Endothelial cell of umbilical vein (primary cell): Measurements from ENCODE around the gene ALDH5A1. TPM values are rescaled to one million over a fixed set of nuclear protein-coding genes. Genes with fewer than 3 reads are reported as not detected.

Experiments used
- BruUV-seq: library from RNA; stranded (reverse); fragments of 400-500 nt; replicated peaks from 2 replicates; lab custom pipeline; 2021; lab: Mats Ljungman, UMichigan
- CTCF ChIA-PET: fragments of 300-600, 350-600 bp; sonication (Branson Sonifier 250); formaldehyde crosslinking; loops from one replicate; lab custom pipeline; 2021; ENCODE audit warnings: antibody characterized with exemption, inconsistent platforms; lab: Charles Lee
- POLR2A ChIA-PET: fragments of 300-600, 350-600 bp; sonication (Branson Sonifier 250); formaldehyde crosslinking; loops from one replicate; lab custom pipeline; 2021; ENCODE audit warnings: antibody characterized with exemption, inconsistent platforms; lab: Charles Lee
- DNase-seq: peaks from one replicate; pipeline ENCODE4 v3.0.0-alpha.2; 2011; ENCODE audit warnings: low read depth, low spot score
- FAIRE-seq: peaks from 2 replicates; lab custom pipeline; 2011; peaks lifted over from hg19 to GRCh38; lab: Jason Lieb, UNC
- H2AFZ ChIP-seq: 2 replicates; pipeline ENCODE4 v1.6.0; 2012; ENCODE audit warnings: low read depth, low read length, control low read depth, inconsistent platforms
- H3K27ac ChIP-seq: 2 replicates; pipeline ENCODE4 v1.5.1; 2011; ENCODE audit warnings: low read depth, mild to moderate bottlenecking, control low read depth, low read length, moderate library complexity; ENCODE audit not compliant: insufficient read depth
- H3K27me3 ChIP-seq, 2 experiments: 2 replicates each; pipeline versions ENCODE4 v1.6.0 to v1.6.1; 2011; ENCODE audit warnings: low read length in 2 of 2, mixed read lengths in 1 of 2; ENCODE audit not compliant: control insufficient read depth in 2 of 2, insufficient read depth in 2 of 2
- H3K36me3 ChIP-seq, 2 experiments: 2 replicates in 1 of 2; 3 replicates in 1 of 2; pipeline ENCODE4 v1.5.1; 2011; ENCODE audit warnings: low read length in 2 of 2, mild to moderate bottlenecking in 1 of 2, moderate library complexity in 1 of 2; ENCODE audit not compliant: control insufficient read depth in 2 of 2, insufficient read depth in 2 of 2; ENCODE audit errors: extremely low read depth in 1 of 2
- H3K4me1 ChIP-seq: 3 replicates; pipeline ENCODE4 v1.5.1; 2011; ENCODE audit warnings: mild to moderate bottlenecking, low read length; ENCODE audit not compliant: control insufficient read depth, insufficient read depth; ENCODE audit errors: extremely low read depth
- H3K4me2 ChIP-seq: 2 replicates; pipeline ENCODE4 v1.6.1; 2011; ENCODE audit warnings: low read length, control low read depth, mixed read lengths; ENCODE audit not compliant: insufficient read depth
- H3K4me3 ChIP-seq, 3 experiments: fragments of 200-600 bp in 1 of 3; sonication (generic), shearing (Covaris generic) in 1 of 3; replicated peaks in 1 of 3; 2 replicates each; pipeline ENCODE4 v1.5.1; 2011 to 2016; ENCODE audit warnings: control low read depth in 3 of 3, low read length in 3 of 3, mild to moderate bottlenecking in 2 of 3, inconsistent platforms in 1 of 3, low read depth in 1 of 3, moderate library complexity in 1 of 3; ENCODE audit not compliant: insufficient read depth in 1 of 3
- H3K79me2 ChIP-seq: 2 replicates; pipeline ENCODE4 v1.6.0; 2012; ENCODE audit warnings: low read length, inconsistent platforms; ENCODE audit not compliant: control insufficient read depth, insufficient read depth
- H3K9ac ChIP-seq: replicated peaks from 2 replicates; pipeline ENCODE3; 2011; ENCODE audit warnings: low read length, control low read depth; ENCODE audit not compliant: insufficient read depth; ENCODE audit errors: extremely low read depth
- H3K9me1 ChIP-seq: replicated peaks from 3 replicates; pipeline ENCODE4 v1.6.0; 2011; ENCODE audit warnings: mild to moderate bottlenecking, low read length; ENCODE audit not compliant: control insufficient read depth, insufficient read depth; ENCODE audit errors: extremely low read depth
- H3K9me3 ChIP-seq: replicated peaks from 2 replicates; pipeline ENCODE4 v1.5.1; 2012; ENCODE audit warnings: low read length, inconsistent platforms; ENCODE audit not compliant: control insufficient read depth, insufficient read depth
- H4K20me1 ChIP-seq: replicated peaks from 2 replicates; pipeline ENCODE3; 2011; ENCODE audit warnings: mild to moderate bottlenecking, low read length; ENCODE audit not compliant: control insufficient read depth, insufficient read depth; ENCODE audit errors: extremely low read depth
- EZH2 ChIP-seq: IDR thresholded peaks from 2 replicates; pipeline ENCODE4 v1.6.1; 2012; ENCODE audit warnings: borderline replicate concordance, low read depth, mild to moderate bottlenecking, moderate library complexity, low read length, inconsistent platforms; ENCODE audit not compliant: severe bottlenecking
- FOS ChIP-seq: IDR thresholded peaks from 2 replicates; pipeline ENCODE4 v1.6.1; 2011; ENCODE audit warnings: mild to moderate bottlenecking, low read length, moderate library complexity, borderline replicate concordance; ENCODE audit not compliant: insufficient read depth
- GATA2 ChIP-seq: IDR thresholded peaks from 2 replicates; pipeline ENCODE4 v1.7.0; 2011; ENCODE audit warnings: low read depth, mild to moderate bottlenecking, moderate library complexity, mixed read lengths, low read length; ENCODE audit not compliant: insufficient read length, insufficient read depth
- JUN ChIP-seq: IDR thresholded peaks from 2 replicates; pipeline ENCODE4 v1.6.1; 2011; ENCODE audit warnings: borderline replicate concordance, low read depth; ENCODE audit not compliant: insufficient read length, insufficient read depth
- MYC ChIP-seq: IDR thresholded peaks from one replicate; pipeline ENCODE4 v1.6.1; 2011; ENCODE audit warnings: mild to moderate bottlenecking, low read depth, low read length
- POLR2A ChIP-seq: IDR thresholded peaks from 2 replicates; pipeline ENCODE4 v1.6.1; 2012; ENCODE audit warnings: low read depth, mild to moderate bottlenecking, control low read depth, low read length
- POLR2AphosphoS5 ChIP-seq: IDR thresholded peaks from 2 replicates; pipeline ENCODE4 v1.6.1; 2012; ENCODE audit warnings: low read depth, mild to moderate bottlenecking, control low read depth, low read length, moderate library complexity; ENCODE audit not compliant: insufficient read depth
- dilution Hi-C: fragments of 300-500 bp; cut with MboI; formaldehyde crosslinking; loops from one replicate; pipeline ENCODE4 v1.15.0; 2019; ENCODE audit warnings: low sequenced_read_pairs; ENCODE audit not compliant: extremely low pct_ligation_motif_present
- intact Hi-C: fragments of 100-400 bp; cut with micrococcal nuclease; formaldehyde crosslinking; loops from one replicate; pipeline ENCODE4 v1.10.0; 2022
- polyA plus RNA-seq, 4 experiments: library from polyadenylated mRNA; depleted of rRNA in 3 of 4; stranded (reverse) in 3 of 4; unstranded in 1 of 4; fragments of >200 nt; gene quantifications; 2 replicates each; pipeline versions ENCODE4 v1.2.1 to v1.2.3, GENCODE V29; 2011 to 2012; ENCODE audit warnings: missing spikeins in 1 of 4
- total RNA-seq: library from RNA; stranded (reverse); gene quantifications from 2 replicates; pipeline ENCODE4 v1.2.3, GENCODE V29; 2021
- TF ChIP-seq, protein P1 (sequence below), 2 donors: IDR thresholded peaks; 1 replicate in 1 of 2; 2 replicates in 1 of 2; pipeline ENCODE4 v1.5.1; 2011; ENCODE audit warnings: low read length in 2 of 2, mild to moderate bottlenecking in 2 of 2, moderate library complexity in 2 of 2, control low read depth in 1 of 2, inconsistent platforms in 1 of 2, low read depth in 1 of 2; ENCODE audit not compliant: insufficient read depth in 1 of 2; ENCODE audit errors: extremely low read depth in 1 of 2
- TF ChIP-seq, protein P2 (sequence below): IDR thresholded peaks from 2 replicates; pipeline ENCODE4 v1.6.1; 2011; ENCODE audit not compliant: insufficient read depth, insufficient read length

The ALDH5A1 gene
- total and polyA plus RNA-seq, 2 donors (not counting 3 experiments of a cell fraction or from before 2014, with no cell fraction given), result 0.51 to 1.1 TPM

DNA sequence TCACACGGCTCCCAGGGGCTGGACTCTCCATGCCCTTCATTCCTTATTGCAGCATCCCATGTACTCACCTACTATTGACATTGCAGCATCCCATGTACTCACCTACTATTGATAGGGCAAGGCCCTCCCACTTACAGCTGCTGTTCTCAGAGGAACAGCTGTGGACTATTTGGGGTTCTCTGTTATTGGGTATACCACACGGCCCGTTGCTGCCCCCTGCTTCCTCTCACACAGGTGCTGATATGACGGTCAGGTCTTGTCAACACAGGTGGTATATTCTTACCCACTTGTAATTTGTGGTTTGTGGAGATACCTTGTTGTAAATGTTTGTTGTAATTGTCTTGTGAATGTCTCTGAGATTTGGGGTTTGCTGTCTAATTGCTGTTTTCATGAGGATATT, 18.8 kb downstream of the ALDH5A1 start:
- Histone ChIP-seq H3K9me3 (no peaks in the 10 kb centered on the region), H3K9ac (no peak overlapping the region), H3K79me2 (no peaks in the 10 kb centered on the region), H3K27me3 (no peaks in the 10 kb centered on the region), H3K4me1 (no peaks in the 10 kb centered on the region), H4K20me1 (no peaks in the 10 kb centered on the region), H3K4me3 (no peak overlapping the region), H3K36me3 (no peaks in the 10 kb centered on the region), H3K9me1 (no peaks in the 10 kb centered on the region), H2AFZ (no peak overlapping the region), H3K27ac (no peak overlapping the region), H3K4me2 (no peak overlapping the region)
- CTCF ChIA-PET, result interaction anchor here (1.5 kb wide), 1 partner anchor 10 kb away, joined by 4 read pairs; no protein-coding TSS in a partner anchor
- DNase-seq (no peak), FAIRE-seq (no peak)
- dilution Hi-C loops (no loop called here), intact Hi-C loops (no loop called here)
- POLR2A ChIA-PET, result no interaction called here
- TF ChIP-seq JUN (no peak), POLR2AphosphoS5 (no peak)
- BruUV-seq, result no TSS peak

DNA sequence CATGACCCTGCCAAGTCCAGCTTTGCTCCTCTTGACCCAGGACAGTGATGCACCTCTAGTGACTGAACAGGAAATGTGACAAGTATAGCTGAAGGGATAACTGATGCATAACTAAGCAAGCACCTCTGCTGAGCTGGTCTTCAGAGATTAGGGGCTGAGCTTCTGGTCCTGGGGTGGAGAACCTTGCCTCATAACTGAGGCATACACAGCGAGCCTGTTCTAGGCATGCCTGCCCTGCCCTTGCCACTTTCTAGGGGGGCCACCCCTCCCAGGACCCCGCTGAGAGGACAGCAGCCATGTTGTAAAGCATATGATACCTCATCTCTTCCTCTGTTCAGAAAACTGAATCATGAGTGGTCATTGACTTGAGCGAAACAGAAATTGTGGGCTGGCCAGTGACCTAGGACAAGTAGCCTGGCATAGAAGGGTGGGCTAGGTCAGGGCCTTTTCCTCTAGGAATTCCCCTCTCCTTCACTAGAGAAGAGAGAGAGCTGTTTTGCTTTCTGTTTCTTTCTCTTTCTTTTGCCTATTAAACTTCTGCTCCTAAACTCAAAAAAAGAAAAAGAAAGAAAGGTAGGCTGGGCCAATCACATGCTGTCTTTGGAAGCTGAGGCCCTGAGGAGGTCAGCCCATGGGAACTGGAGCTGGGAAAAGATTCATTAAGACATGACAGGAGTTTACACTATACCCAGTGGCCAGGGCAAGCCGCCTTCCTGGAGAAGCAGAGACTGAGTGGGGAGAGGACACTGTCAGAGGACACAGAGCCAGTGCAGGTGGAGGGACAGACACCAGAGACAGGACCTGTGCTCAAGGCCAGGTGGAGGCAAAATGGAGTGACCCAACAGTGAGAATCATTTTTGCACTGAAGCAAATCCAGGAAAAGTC, 23.1 kb downstream of the ALDH5A1 start:
- H3K9me1 ChIP-seq, result no peaks in the 10 kb centered on the region
- no peak overlapping the region for H3K27ac ChIP-seq
- H3K27me3 ChIP-seq, result no peaks in the 10 kb centered on the region
- intact Hi-C loops, result no loop called here
- H2AFZ ChIP-seq, result no peak overlapping the region
- TF ChIP-seq, protein P1, sequence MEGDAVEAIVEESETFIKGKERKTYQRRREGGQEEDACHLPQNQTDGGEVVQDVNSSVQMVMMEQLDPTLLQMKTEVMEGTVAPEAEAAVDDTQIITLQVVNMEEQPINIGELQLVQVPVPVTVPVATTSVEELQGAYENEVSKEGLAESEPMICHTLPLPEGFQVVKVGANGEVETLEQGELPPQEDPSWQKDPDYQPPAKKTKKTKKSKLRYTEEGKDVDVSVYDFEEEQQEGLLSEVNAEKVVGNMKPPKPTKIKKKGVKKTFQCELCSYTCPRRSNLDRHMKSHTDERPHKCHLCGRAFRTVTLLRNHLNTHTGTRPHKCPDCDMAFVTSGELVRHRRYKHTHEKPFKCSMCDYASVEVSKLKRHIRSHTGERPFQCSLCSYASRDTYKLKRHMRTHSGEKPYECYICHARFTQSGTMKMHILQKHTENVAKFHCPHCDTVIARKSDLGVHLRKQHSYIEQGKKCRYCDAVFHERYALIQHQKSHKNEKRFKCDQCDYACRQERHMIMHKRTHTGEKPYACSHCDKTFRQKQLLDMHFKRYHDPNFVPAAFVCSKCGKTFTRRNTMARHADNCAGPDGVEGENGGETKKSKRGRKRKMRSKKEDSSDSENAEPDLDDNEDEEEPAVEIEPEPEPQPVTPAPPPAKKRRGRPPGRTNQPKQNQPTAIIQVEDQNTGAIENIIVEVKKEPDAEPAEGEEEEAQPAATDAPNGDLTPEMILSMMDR (IDR thresholded peaks at IDR 0.05; ENCODE audit: extremely low read depth in 1 of 2, insufficient read depth in 1 of 2, low read depth in 1 of 2, low read length in 2 of 2), result no peak
- TF ChIP-seq MYC, result no peak
- no peak for TF ChIP-seq POLR2AphosphoS5
- no peak for TF ChIP-seq JUN
- TF ChIP-seq POLR2A, result no peak
- no peak for TF ChIP-seq FOS
- TF ChIP-seq EZH2, result no peak
- no peak for TF ChIP-seq GATA2
- TF ChIP-seq, protein P2, sequence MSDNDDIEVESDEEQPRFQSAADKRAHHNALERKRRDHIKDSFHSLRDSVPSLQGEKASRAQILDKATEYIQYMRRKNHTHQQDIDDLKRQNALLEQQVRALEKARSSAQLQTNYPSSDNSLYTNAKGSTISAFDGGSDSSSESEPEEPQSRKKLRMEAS, result no peak
- ChIA-PET CTCF (no interaction called here), POLR2A (no interaction called here)
- H3K4me3 ChIP-seq, result no peak overlapping the region
- H3K4me1 ChIP-seq, result no peaks in the 10 kb centered on the region
- no peaks in the 10 kb centered on the region for H3K36me3 ChIP-seq
- H3K9me3 ChIP-seq, result no peaks in the 10 kb centered on the region
- FAIRE-seq, result no peak
- no peak for DNase-seq
- H3K9ac ChIP-seq, result no peak overlapping the region
- H3K79me2 ChIP-seq, result no peaks in the 10 kb centered on the region
- no peak overlapping the region for H3K4me2 ChIP-seq
- dilution Hi-C loops, result no loop called here
- no peaks in the 10 kb centered on the region for H4K20me1 ChIP-seq
- no TSS peak for BruUV-seq
